HepG2 (cell line): ENCODE data around the gene TMEM269. TPM values are rescaled to one million over a fixed set of nuclear protein-coding genes. Genes with fewer than 3 reads are reported as not detected.

ENCODE experiments used
- CAMTA2 ChIP-seq: sonication (generic); formaldehyde crosslinking; IDR thresholded peaks from 2 replicates; pipeline ENCODE4 v1.4.0; 2020; ENCODE audit warnings: mild to moderate bottlenecking, missing genetic modification reagents, borderline replicate concordance
- CENPT ChIP-seq: sonication (generic); formaldehyde crosslinking; IDR thresholded peaks from 2 replicates; pipeline ENCODE4 v1.8.0; 2022; ENCODE audit warnings: low read depth, mild to moderate bottlenecking, moderate library complexity, missing genetic modification reagents
- HNRNPK ChIP-seq: fragments of 200-400 bp; formaldehyde crosslinking; IDR thresholded peaks from 2 replicates; pipeline ENCODE4 v1.6.1; 2018; ENCODE audit warnings: low read length, low read depth, moderate library complexity, mild to moderate bottlenecking; ENCODE audit not compliant: poor library complexity, severe bottlenecking
- HNRNPLL ChIP-seq: fragments of 200-400 bp; formaldehyde crosslinking; IDR thresholded peaks from 2 replicates; pipeline ENCODE4 v1.6.1; 2017; ENCODE audit warnings: mild to moderate bottlenecking, low read depth, low read length; ENCODE audit not compliant: poor library complexity, severe bottlenecking
- KAT7 ChIP-seq: IDR thresholded peaks from 2 replicates; pipeline ENCODE4 v1.6.1; 2018; ENCODE audit warnings: borderline replicate concordance, missing compliant biosample characterization
- MAZ ChIP-seq, 2 experiments: sonication (generic) in 1 of 2; formaldehyde crosslinking in 1 of 2; IDR thresholded peaks; 2 replicates each; pipeline versions ENCODE4 v1.5.0 to v1.6.1; 2012 to 2020; ENCODE audit warnings: low read depth in 2 of 2, mild to moderate bottlenecking in 2 of 2, borderline replicate concordance in 1 of 2, improper control_type of control experiment in 1 of 2, low read length in 1 of 2, missing genetic modification reagents in 1 of 2, moderate library complexity in 1 of 2
- RFXAP ChIP-seq: sonication (generic); formaldehyde crosslinking; IDR thresholded peaks from 2 replicates; pipeline ENCODE4 v1.4.0; 2020; ENCODE audit warnings: missing genetic modification reagents, borderline replicate concordance
- THAP11 ChIP-seq: IDR thresholded peaks from 2 replicates; pipeline ENCODE4 v1.6.1; 2016; ENCODE audit warnings: missing biosample characterization, missing genetic modification reagents
- ZFP62 ChIP-seq: sonication (generic); formaldehyde crosslinking; IDR thresholded peaks from 2 replicates; pipeline ENCODE4 v1.4.0; 2020; ENCODE audit warnings: missing genetic modification reagents
- ZNF251 ChIP-seq: sonication (generic); formaldehyde crosslinking; IDR thresholded peaks from 2 replicates; pipeline ENCODE4 v1.9.0; 2021; ENCODE audit warnings: mild to moderate bottlenecking, missing genetic modification reagents
- ZNF598 ChIP-seq: sonication (generic); formaldehyde crosslinking; IDR thresholded peaks from 2 replicates; pipeline ENCODE4 v1.5.1; 2020; ENCODE audit warnings: mild to moderate bottlenecking, missing genetic modification reagents, borderline replicate concordance
- ZNF678 ChIP-seq: sonication (generic); formaldehyde crosslinking; IDR thresholded peaks from 2 replicates; pipeline ENCODE4 v1.4.0; 2020; ENCODE audit warnings: mild to moderate bottlenecking, missing genetic modification reagents
- ZSCAN22 ChIP-seq: sonication (generic); formaldehyde crosslinking; IDR thresholded peaks from 2 replicates; pipeline ENCODE4 v1.4.0; 2020; ENCODE audit warnings: mild to moderate bottlenecking, missing genetic modification reagents
- polyA plus RNA-seq, 8 experiments: library from polyadenylated mRNA; depleted of rRNA in 3 of 8; stranded (reverse) in 7 of 8; unstranded in 1 of 8; fragments of >200 nt; fragmentation: Illumina TruSeq in 4 of 8; extraction: Trizol in 4 of 8; gene quantifications; 2 replicates each; pipeline versions ENCODE4 v1.2.1 to v1.2.3, GENCODE V29; 2011 to 2016; ENCODE audit warnings: low read depth in 4 of 8, missing spikeins in 1 of 8, mixed read lengths in 1 of 8; ENCODE audit not compliant: insufficient read depth in 1 of 8
- total RNA-seq, 5 experiments: library from RNA; depleted of rRNA; stranded (reverse); fragments of >200 nt; fragmentation: Illumina TruSeq; extraction: Trizol; gene quantifications; 2 replicates each; pipeline ENCODE4 v1.2.3, GENCODE V29; 2016; ENCODE audit warnings: low read depth in 1 of 5
- TF ChIP-seq, protein P1 (sequence below): sonication (generic); formaldehyde crosslinking; IDR thresholded peaks from 2 replicates; pipeline ENCODE4 v1.4.0; 2020; ENCODE audit warnings: missing genetic modification reagents
- TF ChIP-seq, protein P2 (sequence below): sonication (generic); formaldehyde crosslinking; IDR thresholded peaks from 2 replicates; pipeline ENCODE4 v1.4.0; 2020; ENCODE audit warnings: missing genetic modification reagents
- TF ChIP-seq, protein P3 (sequence below): sonication (generic); formaldehyde crosslinking; IDR thresholded peaks from 2 replicates; pipeline ENCODE4 v1.4.0; 2020; ENCODE audit warnings: mild to moderate bottlenecking, missing genetic modification reagents
- TF ChIP-seq, protein P4 (sequence below): sonication (generic); formaldehyde crosslinking; IDR thresholded peaks from 2 replicates; pipeline ENCODE4 v1.8.0; 2022; ENCODE audit warnings: low read depth, missing genetic modification reagents

The TMEM269 gene
- total and polyA plus RNA-seq, 2 of the 13 experiments (the other 11 are each of a cell fraction or from before 2014, with no cell fraction given): 0.15 to 0.21 TPM

DNA sequence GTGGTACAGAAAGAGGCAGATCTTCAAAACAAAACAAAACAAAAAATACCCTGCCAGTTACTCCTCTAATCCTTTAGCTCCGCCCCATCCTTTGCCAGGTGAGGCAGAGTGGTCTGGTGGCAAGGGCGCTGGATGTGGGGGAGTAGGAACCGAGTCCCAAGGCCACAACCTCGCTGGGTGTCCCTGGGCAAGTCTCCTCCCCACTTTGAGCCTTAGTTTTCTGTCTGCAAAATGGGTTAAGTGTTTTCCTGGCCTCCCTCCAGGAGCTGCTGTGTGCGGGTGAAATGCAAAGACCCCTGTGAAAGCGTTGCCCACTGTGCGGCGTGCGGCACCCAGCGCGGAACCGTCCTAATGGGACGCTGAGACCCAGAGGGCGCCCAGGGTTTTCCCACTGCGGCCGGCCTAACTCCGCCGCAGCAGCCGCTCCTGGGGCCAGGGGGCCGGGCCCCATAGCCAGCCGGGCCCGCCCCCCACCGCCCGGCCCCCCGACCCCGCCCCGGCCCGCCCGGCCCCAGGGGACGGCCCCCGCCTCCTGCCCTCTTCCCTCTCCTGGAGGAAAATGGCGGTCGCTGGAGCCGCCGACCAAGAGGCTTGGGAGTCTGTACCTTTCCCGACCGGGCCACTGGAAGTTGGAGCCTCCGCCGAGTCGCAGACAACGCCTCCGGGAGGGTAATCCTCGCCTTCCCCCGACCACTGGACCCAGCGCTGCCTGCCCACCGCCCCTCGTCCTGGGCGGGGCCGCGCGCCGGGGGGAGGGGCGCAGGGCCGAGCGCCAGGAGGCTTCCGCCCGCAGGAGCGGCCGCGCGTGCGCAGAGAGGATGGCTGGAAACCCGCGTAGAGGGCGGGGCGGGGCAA lies 32.0 kb downstream of the TMEM269 start, which contains the start of the genes ERMAP and SVBP (continued):
- TF ChIP-seq, protein P1, sequence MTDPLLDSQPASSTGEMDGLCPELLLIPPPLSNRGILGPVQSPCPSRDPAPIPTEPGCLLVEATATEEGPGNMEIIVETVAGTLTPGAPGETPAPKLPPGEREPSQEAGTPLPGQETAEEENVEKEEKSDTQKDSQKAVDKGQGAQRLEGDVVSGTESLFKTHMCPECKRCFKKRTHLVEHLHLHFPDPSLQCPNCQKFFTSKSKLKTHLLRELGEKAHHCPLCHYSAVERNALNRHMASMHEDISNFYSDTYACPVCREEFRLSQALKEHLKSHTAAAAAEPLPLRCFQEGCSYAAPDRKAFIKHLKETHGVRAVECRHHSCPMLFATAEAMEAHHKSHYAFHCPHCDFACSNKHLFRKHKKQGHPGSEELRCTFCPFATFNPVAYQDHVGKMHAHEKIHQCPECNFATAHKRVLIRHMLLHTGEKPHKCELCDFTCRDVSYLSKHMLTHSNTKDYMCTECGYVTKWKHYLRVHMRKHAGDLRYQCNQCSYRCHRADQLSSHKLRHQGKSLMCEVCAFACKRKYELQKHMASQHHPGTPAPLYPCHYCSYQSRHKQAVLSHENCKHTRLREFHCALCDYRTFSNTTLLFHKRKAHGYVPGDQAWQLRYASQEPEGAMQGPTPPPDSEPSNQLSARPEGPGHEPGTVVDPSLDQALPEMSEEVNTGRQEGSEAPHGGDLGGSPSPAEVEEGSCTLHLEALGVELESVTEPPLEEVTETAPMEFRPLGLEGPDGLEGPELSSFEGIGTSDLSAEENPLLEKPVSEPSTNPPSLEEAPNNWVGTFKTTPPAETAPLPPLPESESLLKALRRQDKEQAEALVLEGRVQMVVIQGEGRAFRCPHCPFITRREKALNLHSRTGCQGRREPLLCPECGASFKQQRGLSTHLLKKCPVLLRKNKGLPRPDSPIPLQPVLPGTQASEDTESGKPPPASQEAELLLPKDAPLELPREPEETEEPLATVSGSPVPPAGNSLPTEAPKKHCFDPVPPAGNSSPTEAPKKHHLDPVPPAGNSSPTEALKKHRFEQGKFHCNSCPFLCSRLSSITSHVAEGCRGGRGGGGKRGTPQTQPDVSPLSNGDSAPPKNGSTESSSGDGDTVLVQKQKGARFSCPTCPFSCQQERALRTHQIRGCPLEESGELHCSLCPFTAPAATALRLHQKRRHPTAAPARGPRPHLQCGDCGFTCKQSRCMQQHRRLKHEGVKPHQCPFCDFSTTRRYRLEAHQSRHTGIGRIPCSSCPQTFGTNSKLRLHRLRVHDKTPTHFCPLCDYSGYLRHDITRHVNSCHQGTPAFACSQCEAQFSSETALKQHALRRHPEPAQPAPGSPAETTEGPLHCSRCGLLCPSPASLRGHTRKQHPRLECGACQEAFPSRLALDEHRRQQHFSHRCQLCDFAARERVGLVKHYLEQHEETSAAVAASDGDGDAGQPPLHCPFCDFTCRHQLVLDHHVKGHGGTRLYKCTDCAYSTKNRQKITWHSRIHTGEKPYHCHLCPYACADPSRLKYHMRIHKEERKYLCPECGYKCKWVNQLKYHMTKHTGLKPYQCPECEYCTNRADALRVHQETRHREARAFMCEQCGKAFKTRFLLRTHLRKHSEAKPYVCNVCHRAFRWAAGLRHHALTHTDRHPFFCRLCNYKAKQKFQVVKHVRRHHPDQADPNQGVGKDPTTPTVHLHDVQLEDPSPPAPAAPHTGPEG (CRISPR knock-in tag): peak; percentile 62
- TF ChIP-seq ZNF251 (no peak), HNRNPK (no peak), ZSCAN22 (CRISPR knock-in tag) (no peak), MAZ (IDR thresholded peaks at IDR 0.05; ENCODE audit: borderline replicate concordance, low read depth, low read length) (peak; percentile 76; the same call in 1 of the 2 replicates), MAZ (CRISPR knock-in tag; IDR thresholded peaks at IDR 0.05; ENCODE audit: low read depth) (peak; percentile 92), CENPT (no peak), KAT7 (CRISPR knock-in tag) (peak; percentile 28; the same call in 1 of the 2 replicates), THAP11 (CRISPR knock-in tag) (peak; percentile 60; the same call in 1 of the 2 replicates), RFXAP (CRISPR knock-in tag) (peak; percentile 37; the same call in 1 of the 2 replicates), ZNF598 (0 out of 2 replicates have a peak, but pooled peaks have one; percentile 31), ZFP62 (CRISPR knock-in tag) (no peak), HNRNPLL (peak; percentile 58), CAMTA2 (no peak), ZNF678 (CRISPR knock-in tag) (no peak)
- TF ChIP-seq, protein P2, sequence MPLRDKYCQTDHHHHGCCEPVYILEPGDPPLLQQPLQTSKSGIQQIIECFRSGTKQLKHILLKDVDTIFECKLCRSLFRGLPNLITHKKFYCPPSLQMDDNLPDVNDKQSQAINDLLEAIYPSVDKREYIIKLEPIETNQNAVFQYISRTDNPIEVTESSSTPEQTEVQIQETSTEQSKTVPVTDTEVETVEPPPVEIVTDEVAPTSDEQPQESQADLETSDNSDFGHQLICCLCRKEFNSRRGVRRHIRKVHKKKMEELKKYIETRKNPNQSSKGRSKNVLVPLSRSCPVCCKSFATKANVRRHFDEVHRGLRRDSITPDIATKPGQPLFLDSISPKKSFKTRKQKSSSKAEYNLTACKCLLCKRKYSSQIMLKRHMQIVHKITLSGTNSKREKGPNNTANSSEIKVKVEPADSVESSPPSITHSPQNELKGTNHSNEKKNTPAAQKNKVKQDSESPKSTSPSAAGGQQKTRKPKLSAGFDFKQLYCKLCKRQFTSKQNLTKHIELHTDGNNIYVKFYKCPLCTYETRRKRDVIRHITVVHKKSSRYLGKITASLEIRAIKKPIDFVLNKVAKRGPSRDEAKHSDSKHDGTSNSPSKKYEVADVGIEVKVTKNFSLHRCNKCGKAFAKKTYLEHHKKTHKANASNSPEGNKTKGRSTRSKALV (CRISPR knock-in tag): peak; percentile 46; the same call in 1 of the 2 replicates
- TF ChIP-seq, protein P3, sequence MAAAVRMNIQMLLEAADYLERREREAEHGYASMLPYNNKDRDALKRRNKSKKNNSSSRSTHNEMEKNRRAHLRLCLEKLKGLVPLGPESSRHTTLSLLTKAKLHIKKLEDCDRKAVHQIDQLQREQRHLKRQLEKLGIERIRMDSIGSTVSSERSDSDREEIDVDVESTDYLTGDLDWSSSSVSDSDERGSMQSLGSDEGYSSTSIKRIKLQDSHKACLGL: 0 out of 2 replicates have a peak, but pooled peaks have one; percentile 27
- TF ChIP-seq, protein P4, sequence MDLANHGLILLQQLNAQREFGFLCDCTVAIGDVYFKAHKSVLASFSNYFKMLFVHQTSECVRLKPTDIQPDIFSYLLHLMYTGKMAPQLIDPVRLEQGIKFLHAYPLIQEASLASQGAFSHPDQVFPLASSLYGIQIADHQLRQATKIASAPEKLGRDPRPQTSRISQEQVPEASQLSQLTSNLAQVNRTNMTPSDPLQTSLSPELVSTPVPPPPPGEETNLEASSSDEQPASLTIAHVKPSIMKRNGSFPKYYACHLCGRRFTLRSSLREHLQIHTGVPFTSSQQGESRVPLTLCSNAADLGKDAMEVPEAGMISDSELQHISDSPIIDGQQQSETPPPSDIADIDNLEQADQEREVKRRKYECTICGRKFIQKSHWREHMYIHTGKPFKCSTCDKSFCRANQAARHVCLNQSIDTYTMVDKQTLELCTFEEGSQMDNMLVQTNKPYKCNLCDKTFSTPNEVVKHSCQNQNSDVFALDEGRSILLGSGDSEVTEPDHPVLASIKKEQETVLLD: peak; percentile 58; the same call in 1 of the 2 replicates
